Measurements from ENCODE around the gene ORC3. TPM values are rescaled to one million over a fixed set of nuclear protein-coding genes. Genes with fewer than 3 reads are reported as not detected.
"Not testable (repeated sequence)": the region's sequence is repeated elsewhere in the genome, so short reads cannot be mapped to it uniquely, and the experiment has no call there.

Gene ORC3
- total RNA-seq, 1 donor from 2014 or later: 40.8 TPM

GRCh38 chr6:87655824-87656223 lies 65.9 kb downstream of the ORC3 start:
- DNase-seq (ENCODE audit: low spot score in 2 of 2) (no peak), FAIRE-seq (no peak)

- FAIRE-seq (no peak), DNase-seq (ENCODE audit: low spot score in 2 of 2) (no peak)
Measured at GRCh38 chr6:87656857-87657256, 66.9 kb downstream of the ORC3 start.

GRCh38 chr6:87658516-87658915 lies 68.6 kb downstream of the ORC3 start:
- DNase-seq (ENCODE audit: low spot score in 2 of 2): no peak
- FAIRE-seq: no peak

- FAIRE-seq (no peak), DNase-seq (ENCODE audit: low spot score in 2 of 2) (no peak)
Measured at GRCh38 chr6:87660226-87660911, 70.4 kb downstream of the ORC3 start.

GRCh38 chr6:87661016-87661415 lies 71.1 kb downstream of the ORC3 start:
- no peak for FAIRE-seq
- DNase-seq (ENCODE audit: low spot score in 2 of 2): no peak

GRCh38 chr6:87661503-87661902 lies 71.6 kb downstream of the ORC3 start:
- DNase-seq (ENCODE audit: low spot score in 2 of 2) (no peak), FAIRE-seq (no peak)

GRCh38 chr6:87663434-87663833 lies 73.5 kb downstream of the ORC3 start:
- no peak for DNase-seq (ENCODE audit: low spot score in 2 of 2)
- no peak for FAIRE-seq

GRCh38 chr6:87664921-87665485 lies 75.1 kb downstream of the ORC3 start:
- DNase-seq (ENCODE audit: low spot score in 2 of 2) (no peak), FAIRE-seq (no peak)

GRCh38 chr6:87667032-87667431 lies 77.1 kb downstream of the ORC3 start:
- FAIRE-seq (no peak), DNase-seq (ENCODE audit: low spot score in 2 of 2) (no peak)

GRCh38 chr6:87668013-87668412 lies 78.1 kb downstream of the ORC3 start:
- DNase-seq (ENCODE audit: low spot score in 2 of 2) (no peak), FAIRE-seq (no peak)

GRCh38 chr6:87669051-87669450 lies 79.1 kb downstream of the ORC3 start:
- DNase-seq (ENCODE audit: low spot score in 2 of 2) (no peak), FAIRE-seq (no peak)

- no peak for DNase-seq (ENCODE audit: low spot score in 2 of 2)
- FAIRE-seq: no peak
Measured at GRCh38 chr6:87670707-87671106, 80.8 kb downstream of the ORC3 start.

GRCh38 chr6:87671555-87672029 lies 81.7 kb downstream of the ORC3 start:
- DNase-seq (ENCODE audit: low spot score in 2 of 2): no peak
- no peak for FAIRE-seq

GRCh38 chr6:87672641-87673040 lies 82.7 kb downstream of the ORC3 start:
- FAIRE-seq: no peak
- DNase-seq (ENCODE audit: low spot score in 2 of 2): no peak

- no peak for DNase-seq (ENCODE audit: low spot score in 2 of 2)
- FAIRE-seq: no peak
Measured at GRCh38 chr6:87673237-87673636, 83.3 kb downstream of the ORC3 start.

GRCh38 chr6:87674290-87674689 lies 84.4 kb downstream of the ORC3 start:
- DNase-seq (ENCODE audit: low spot score in 2 of 2) (no peak), FAIRE-seq (no peak)

GRCh38 chr6:87675004-87675681 lies 85.2 kb downstream of the ORC3 start:
- FAIRE-seq: no peak
- DNase-seq (ENCODE audit: low spot score in 2 of 2): no peak

GRCh38 chr6:87682310-87682709 lies 92.4 kb downstream of the ORC3 start:
- DNase-seq (ENCODE audit: low spot score in 2 of 2): no peak
- FAIRE-seq: no peak

GRCh38 chr6:87683890-87684289 lies 94.0 kb downstream of the ORC3 start:
- FAIRE-seq (no peak), DNase-seq (ENCODE audit: low spot score in 2 of 2) (no peak)

- DNase-seq (ENCODE audit: low spot score in 2 of 2) (no peak), FAIRE-seq (no peak)
Measured at GRCh38 chr6:87684895-87685654, 95.1 kb downstream of the ORC3 start.

GRCh38 chr6:87686636-87687205 lies 96.8 kb downstream of the ORC3 start:
- not testable (repeated sequence) for FAIRE-seq; DNase-seq (ENCODE audit: low spot score in 2 of 2)
